IMR-90 (cell line): Measurements from ENCODE around the gene SOX6. TPM values are rescaled to one million over a fixed set of nuclear protein-coding genes. Genes with fewer than 3 reads are reported as not detected.

Source experiments
- ATAC-seq: fragments of 200-7000 bp; cut with Tn5 transposase; 2 replicates; pipeline ENCODE4 v1.9.1; 2020; ENCODE audit warnings: low read depth, mild to moderate bottlenecking, moderate library complexity
- BruUV-seq: library from RNA; stranded (reverse); fragments of 400-500 nt; replicated peaks from 2 replicates; lab custom pipeline; 2021; lab: Mats Ljungman, UMichigan
- CTCF ChIA-PET: fragments of 300-600 bp; formaldehyde crosslinking; extraction: SDS; loops from one replicate; lab custom pipeline; 2021; ENCODE audit warnings: antibody characterized with exemption; lab: Yijun Ruan, JAX
- POLR2A ChIA-PET: fragments of 300-600 bp; sonication (Branson Sonifier 250); formaldehyde crosslinking; loops from one replicate; lab custom pipeline; 2022; ENCODE audit warnings: antibody characterized with exemption; ENCODE audit not compliant: unreplicated experiment; lab: Charles Lee
- DNase-seq: peaks from one replicate; pipeline ENCODE4 v3.0.0; 2013
- H2AFZ ChIP-seq: replicated peaks from 2 replicates; pipeline ENCODE3; 2013; ENCODE audit warnings: low read length, mild to moderate bottlenecking; ENCODE audit not compliant: poor library complexity
- H2AK5ac ChIP-seq: 2 replicates; pipeline ENCODE4 v1.6.1; 2013; ENCODE audit warnings: low read depth, low read length, inconsistent platforms
- H2AK9ac ChIP-seq: replicated peaks from 2 replicates; pipeline ENCODE3; 2013; ENCODE audit warnings: mild to moderate bottlenecking, low read depth, low read length, moderate library complexity; ENCODE audit not compliant: poor library complexity
- H2BK120ac ChIP-seq: 2 replicates; pipeline ENCODE4 v1.6.1; 2013; ENCODE audit warnings: low read depth, low read length, inconsistent platforms
- H2BK15ac ChIP-seq: 3 replicates; pipeline ENCODE4 v1.6.1; 2013; ENCODE audit warnings: low read depth, low read length, inconsistent platforms
- H2BK20ac ChIP-seq: 2 replicates; pipeline ENCODE4 v1.6.1; 2013; ENCODE audit warnings: low read depth, mild to moderate bottlenecking, inconsistent platforms, low read length, moderate library complexity
- H2BK5ac ChIP-seq: 2 replicates; pipeline ENCODE4 v1.6.1; 2013; ENCODE audit warnings: mild to moderate bottlenecking, low read depth, low read length, inconsistent platforms; ENCODE audit not compliant: poor library complexity, severe bottlenecking
- H3K14ac ChIP-seq: replicated peaks from 2 replicates; pipeline ENCODE4 v1.6.1; 2013; ENCODE audit warnings: low read depth, low read length, inconsistent platforms
- H3K18ac ChIP-seq: 2 replicates; pipeline ENCODE4 v1.6.1; 2013; ENCODE audit warnings: low read depth, low read length, control low read depth
- H3K23ac ChIP-seq: 2 replicates; pipeline ENCODE4 v1.6.1; 2013; ENCODE audit warnings: low read depth, low read length, inconsistent platforms
- H3K27ac ChIP-seq: 2 replicates; pipeline ENCODE4 v1.5.1; 2013; ENCODE audit warnings: mild to moderate bottlenecking, control low read depth, low read length; ENCODE audit not compliant: insufficient read depth
- H3K27me3 ChIP-seq: 2 replicates; pipeline ENCODE4 v1.6.1; 2013; ENCODE audit warnings: low read length; ENCODE audit not compliant: control insufficient read depth, insufficient read depth
- H3K36me3 ChIP-seq: 2 replicates; pipeline ENCODE4 v1.6.1; 2013; ENCODE audit warnings: low read length, mixed read lengths; ENCODE audit not compliant: control insufficient read depth, insufficient read depth
- H3K4ac ChIP-seq: 2 replicates; pipeline ENCODE4 v1.6.1; 2013; ENCODE audit warnings: low read depth, low read length, inconsistent platforms
- H3K4me1 ChIP-seq: 2 replicates; pipeline ENCODE4 v1.6.1; 2013; ENCODE audit warnings: low read length, mixed read lengths; ENCODE audit not compliant: control insufficient read depth, insufficient read depth
- H3K4me2 ChIP-seq: 2 replicates; pipeline ENCODE4 v1.6.1; 2013; ENCODE audit warnings: low read depth, mild to moderate bottlenecking, control low read depth, low read length, moderate library complexity
- H3K4me3 ChIP-seq: 2 replicates; pipeline ENCODE4 v1.5.1; 2013; ENCODE audit warnings: low read depth, mild to moderate bottlenecking, control low read depth, low read length, moderate library complexity; ENCODE audit not compliant: insufficient read depth
- H3K56ac ChIP-seq: 2 replicates; pipeline ENCODE4 v1.6.1; 2013; ENCODE audit warnings: low read length, inconsistent platforms; ENCODE audit not compliant: insufficient read depth; ENCODE audit errors: extremely low read depth
- H3K79me1 ChIP-seq, 2 experiments: 2 replicates each; pipeline ENCODE4 v1.6.1; 2013; ENCODE audit warnings: low read length in 2 of 2, inconsistent platforms in 1 of 2, low read depth in 1 of 2
- H3K9ac ChIP-seq: 2 replicates; pipeline ENCODE4 v1.6.1; 2013; ENCODE audit warnings: low read depth, low read length, control low read depth
- H3K9me1 ChIP-seq: 2 replicates; pipeline ENCODE4 v1.6.1; 2013; ENCODE audit warnings: low read length, inconsistent platforms; ENCODE audit not compliant: insufficient read depth
- H3K9me3 ChIP-seq: 2 replicates; pipeline ENCODE4 v1.6.1; 2013; ENCODE audit warnings: low read length; ENCODE audit not compliant: control insufficient read depth, insufficient read depth
- H4K20me1 ChIP-seq: 2 replicates; pipeline ENCODE4 v1.6.1; 2013; ENCODE audit warnings: low read length, inconsistent platforms; ENCODE audit not compliant: insufficient read depth
- H4K5ac ChIP-seq: 2 replicates; pipeline ENCODE4 v1.6.1; 2013; ENCODE audit warnings: mild to moderate bottlenecking, low read depth, low read length, control low read depth
- H4K8ac ChIP-seq, 2 experiments: 2 replicates each; pipeline ENCODE4 v1.6.1; 2013; ENCODE audit warnings: low read depth in 2 of 2, low read length in 2 of 2, control low read depth in 1 of 2, inconsistent platforms in 1 of 2
- H4K91ac ChIP-seq: 2 replicates; pipeline ENCODE4 v1.6.1; 2013; ENCODE audit warnings: low read depth, low read length, inconsistent platforms; ENCODE audit not compliant: insufficient read depth
- FOS ChIP-seq: fragments of 150-350 bp; IDR thresholded peaks from 2 replicates; pipeline ENCODE4 v1.6.1; 2016; ENCODE audit warnings: low read depth, low read length
- MXI1 ChIP-seq: IDR thresholded peaks from 2 replicates; pipeline ENCODE4 v1.6.1; 2012; ENCODE audit warnings: low read depth, mild to moderate bottlenecking, low read length, moderate library complexity, borderline replicate concordance
- RFX5 ChIP-seq: IDR thresholded peaks from 2 replicates; pipeline ENCODE4 v1.8.0; 2012; ENCODE audit warnings: low read depth, mild to moderate bottlenecking, low read length, moderate library complexity
- WGBS, 2 experiments: methylation state at CpG; one replicate each; pipeline versions ENCODE4 v1.1.5 to v1.1.7; 2013; ENCODE audit warnings: missing lambda C conversion rate in 2 of 2; ENCODE audit not compliant: insufficient read length in 1 of 2; ENCODE audit errors: extremely low coverage in 2 of 2; 5-methylcytosine and 5-hydroxymethylcytosine counted together
- dilution Hi-C: fragments of 300-500 bp; cut with HindIII; formaldehyde crosslinking; loops from one replicate; pipeline ENCODE4 v1.14.3; 2018; ENCODE audit warnings: low sequenced_read_pairs; ENCODE audit not compliant: unreplicated experiment
- in situ Hi-C: fragments of 300-500 bp; cut with MboI; formaldehyde crosslinking; loops from 3 replicates; pipeline ENCODE4 v1.14.3; 2019; ENCODE audit warnings: low sequenced_read_pairs, inconsistent platforms, mixed read lengths
- intact Hi-C: fragments of 100-400 bp; cut with micrococcal nuclease; formaldehyde crosslinking; loops from 2 replicates; pipeline ENCODE4 v1.10.0; 2022
- polyA plus RNA-seq, 3 experiments: library from polyadenylated mRNA; depleted of rRNA; stranded (reverse); fragments of >200 nt; gene quantifications; 2 replicates each; pipeline ENCODE4 v1.2.3, GENCODE V29; 2012; ENCODE audit warnings: low replicate concordance in 1 of 3
- total RNA-seq: library from RNA; depleted of rRNA; stranded (reverse); fragments of >200 nt; gene quantifications from 2 replicates; pipeline ENCODE4 v1.2.3, GENCODE V29; 2012
- TF ChIP-seq, protein P1 (sequence below): fragments of 150-350 bp; IDR thresholded peaks from 2 replicates; pipeline ENCODE4 v1.6.1; 2016; ENCODE audit warnings: low read depth, mild to moderate bottlenecking, low read length, moderate library complexity, borderline replicate concordance
- TF ChIP-seq, protein P2 (sequence below): fragments of 150-350 bp; IDR thresholded peaks from 2 replicates; pipeline ENCODE4 v1.6.1; 2017; ENCODE audit warnings: mild to moderate bottlenecking, antibody characterized with exemption, low read length, low read depth

Gene SOX6
- total and polyA plus RNA-seq, 2 of the 4 experiments (the other 2 are of a cell fraction): 1.7 to 7.7 TPM

DNA sequence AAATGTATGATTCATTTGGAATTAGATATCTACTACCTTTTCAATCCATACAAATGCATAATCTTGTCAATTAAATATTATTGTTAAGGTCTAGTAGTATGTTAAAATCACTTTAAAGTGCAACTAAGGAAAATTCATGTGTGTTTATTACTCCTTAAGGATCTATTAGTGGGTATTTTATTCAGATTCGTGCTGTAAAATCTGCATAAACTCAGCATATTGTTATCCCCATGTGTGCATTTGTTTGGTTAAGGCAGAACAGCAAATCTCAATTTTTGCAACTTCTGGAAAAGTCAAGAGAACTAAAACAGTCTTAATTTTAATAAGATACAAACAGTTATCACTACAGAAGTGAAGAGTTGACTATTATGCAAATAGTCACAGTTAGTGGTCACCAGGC lies 234.5 kb downstream of the SOX6 start:
- Histone ChIP-seq H2BK15ac (no peak overlapping the region), H3K56ac (no peak overlapping the region), H3K14ac (no peak overlapping the region), H4K20me1 (no peaks in the 10 kb centered on the region), H3K36me3 (no peaks in the 10 kb centered on the region), H3K23ac (no peak overlapping the region), H2BK120ac (no peak overlapping the region), H4K8ac (no peak overlapping the region), H3K9ac (no peak overlapping the region), H3K4me1 (no peaks in the 10 kb centered on the region), H3K9me3 (no peaks in the 10 kb centered on the region), H2BK5ac (no peak overlapping the region), H3K9me1 (no peaks in the 10 kb centered on the region), H2AFZ (no peak overlapping the region), H3K27me3 (no peaks in the 10 kb centered on the region), H2AK5ac (no peak overlapping the region), H2AK9ac (no peak overlapping the region), H3K79me1 (no peaks in the 10 kb centered on the region), H3K4me3 (no peak overlapping the region), H2BK20ac (no peak overlapping the region), H3K27ac (no peak overlapping the region), H3K18ac (no peak overlapping the region), H4K91ac (no peak overlapping the region), H3K4ac (no peak overlapping the region), H3K4me2 (no peak overlapping the region), H4K5ac (no peak overlapping the region)
- DNase-seq (no peak), ATAC-seq (no peak)
- ChIA-PET POLR2A (no interaction called here), CTCF (no interaction called here)
- WGBS, 2 experiments: no CpG with 5 or more reads among the region's 1 CpG
- dilution Hi-C loops (no loop called here), intact Hi-C loops (no loop called here), in situ Hi-C loops (no loop called here)
- no TSS peak for BruUV-seq
- TF ChIP-seq, protein P1, sequence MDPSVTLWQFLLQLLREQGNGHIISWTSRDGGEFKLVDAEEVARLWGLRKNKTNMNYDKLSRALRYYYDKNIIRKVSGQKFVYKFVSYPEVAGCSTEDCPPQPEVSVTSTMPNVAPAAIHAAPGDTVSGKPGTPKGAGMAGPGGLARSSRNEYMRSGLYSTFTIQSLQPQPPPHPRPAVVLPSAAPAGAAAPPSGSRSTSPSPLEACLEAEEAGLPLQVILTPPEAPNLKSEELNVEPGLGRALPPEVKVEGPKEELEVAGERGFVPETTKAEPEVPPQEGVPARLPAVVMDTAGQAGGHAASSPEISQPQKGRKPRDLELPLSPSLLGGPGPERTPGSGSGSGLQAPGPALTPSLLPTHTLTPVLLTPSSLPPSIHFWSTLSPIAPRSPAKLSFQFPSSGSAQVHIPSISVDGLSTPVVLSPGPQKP: no peak
- TF ChIP-seq FOS: no peak
- TF ChIP-seq RFX5: no peak
- no peak for TF ChIP-seq MXI1
- TF ChIP-seq, protein P2, sequence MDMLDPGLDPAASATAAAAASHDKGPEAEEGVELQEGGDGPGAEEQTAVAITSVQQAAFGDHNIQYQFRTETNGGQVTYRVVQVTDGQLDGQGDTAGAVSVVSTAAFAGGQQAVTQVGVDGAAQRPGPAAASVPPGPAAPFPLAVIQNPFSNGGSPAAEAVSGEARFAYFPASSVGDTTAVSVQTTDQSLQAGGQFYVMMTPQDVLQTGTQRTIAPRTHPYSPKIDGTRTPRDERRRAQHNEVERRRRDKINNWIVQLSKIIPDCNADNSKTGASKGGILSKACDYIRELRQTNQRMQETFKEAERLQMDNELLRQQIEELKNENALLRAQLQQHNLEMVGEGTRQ: no peak
